Lung (tissue), 12 donors: ENCODE data around the gene MRPS12. TPM values are rescaled to one million over a fixed set of nuclear protein-coding genes. Genes with fewer than 3 reads are reported as not detected.

Source experiments
- ATAC-seq: fragments of 200-7000 bp; cut with Tn5 transposase; one replicate; pipeline ENCODE4 v1.9.1; 2020; ENCODE audit warnings: moderate number of reproducible peaks; ENCODE audit not compliant: insufficient read depth, low FRiP score
- DNase-seq, 3 donors: peaks; one replicate each; pipeline ENCODE4 v3.0.0-alpha.2; 2013 to 2017
- H3K27ac ChIP-seq, 2 donors: one replicate each; pipeline ENCODE4 v1.5.1; 2013; ENCODE audit warnings: mild to moderate bottlenecking in 2 of 2, moderate library complexity in 2 of 2, control low read depth in 1 of 2, inconsistent platforms in 1 of 2, low read depth in 1 of 2, low read length in 1 of 2
- H3K27me3 ChIP-seq, 3 donors: one replicate each; pipeline ENCODE4 v1.5.1; 2013; ENCODE audit warnings: low read length in 2 of 3; ENCODE audit not compliant: control insufficient read depth in 3 of 3, insufficient read depth in 3 of 3
- H3K36me3 ChIP-seq, 4 donors: one replicate each; pipeline ENCODE4 v1.5.1; 2013; ENCODE audit warnings: low read length in 4 of 4, mild to moderate bottlenecking in 1 of 4, moderate library complexity in 1 of 4; ENCODE audit not compliant: control insufficient read depth in 4 of 4, insufficient read depth in 4 of 4
- H3K4me1 ChIP-seq, 5 donors: one replicate each; pipeline ENCODE4 v1.5.1; 2013; ENCODE audit warnings: low read length in 5 of 5, mild to moderate bottlenecking in 2 of 5, moderate library complexity in 1 of 5; ENCODE audit not compliant: control insufficient read depth in 5 of 5, insufficient read depth in 5 of 5
- H3K4me3 ChIP-seq: one replicate; pipeline ENCODE4 v1.5.1; 2013; ENCODE audit warnings: mild to moderate bottlenecking, control low read depth, moderate library complexity
- H3K9ac ChIP-seq, 2 donors: one replicate each; pipeline ENCODE4 v1.5.1; 2013; ENCODE audit warnings: low read length in 2 of 2, control low read depth in 1 of 2; ENCODE audit not compliant: insufficient read depth in 1 of 2
- H3K9me3 ChIP-seq, 4 donors: one replicate each; pipeline ENCODE4 v1.5.1; 2013; ENCODE audit warnings: low read length in 3 of 4, mild to moderate bottlenecking in 1 of 4, moderate library complexity in 1 of 4; ENCODE audit not compliant: control insufficient read depth in 4 of 4, insufficient read depth in 3 of 4
- WGBS, 2 donors: extraction: QIAGEN DNeasy Blood & Tissue Kit; methylation state at CpG; one replicate each; pipeline ENCODE4 v1.1.7; 2013; 5-methylcytosine and 5-hydroxymethylcytosine counted together
- polyA plus RNA-seq, 2 donors: library from polyadenylated mRNA; stranded (reverse); fragments of 200-250 nt; gene quantifications; one replicate each; pipeline ENCODE4 v1.2.1, GENCODE V29; 2013
- total RNA-seq, 2 donors: library from RNA; depleted of rRNA in 1 of 2; stranded (reverse); fragments of >200 nt in 1 of 2; gene quantifications; one replicate each; pipeline ENCODE4 v1.2.1, GENCODE V29; 2014 to 2021
- TF ChIP-seq, protein P1 (sequence below): IDR thresholded peaks from 2 replicates; pipeline ENCODE4 v1.5.1; 2012; ENCODE audit warnings: mild to moderate bottlenecking; ENCODE audit errors: control extremely low read depth, extremely low read depth
- donor health status: control.
- donor health status: control.
- donor health status: Bipolar disorder and iron deficiency.
- donor health status: healthy.
- donor health status: DM: yes; HTN: yes; CAD: no.

MRPS12 gene
- total and polyA plus RNA-seq, 4 donors, result 10.7 to 63.5 (median 36.8) TPM

DNA sequence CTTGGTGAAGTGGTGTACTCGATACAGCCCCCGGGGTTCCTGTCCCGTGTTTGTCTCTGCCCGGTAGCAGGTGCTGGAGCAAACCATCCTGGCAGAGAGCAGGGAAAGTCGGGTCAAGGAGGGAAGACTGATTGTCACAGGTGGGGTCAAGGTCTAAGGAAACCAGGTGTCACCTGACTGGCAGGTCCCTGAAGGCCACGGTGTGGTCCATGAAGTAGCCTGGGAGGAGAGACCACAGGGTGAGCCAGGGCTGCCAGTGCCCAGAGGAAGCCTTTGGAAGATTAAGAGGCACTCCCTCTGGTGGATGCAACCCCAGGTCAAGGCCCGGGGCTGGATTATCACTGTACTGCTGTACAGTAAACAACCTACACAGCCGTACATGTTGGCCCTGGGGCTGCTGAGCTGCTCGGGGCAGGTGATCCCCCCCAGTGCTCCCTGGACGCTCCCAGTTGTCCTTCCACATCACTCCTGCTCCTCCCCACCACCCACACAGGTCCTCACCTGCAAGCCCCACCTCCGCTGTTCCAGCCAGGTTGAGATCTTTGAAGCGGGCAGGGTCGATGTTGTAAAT lies 12.7 kb upstream of the MRPS12 start:
- Histone ChIP-seq H3K9me3 (no peaks in the 10 kb centered on the region), H3K36me3 (peaks cover 0 to 7% (median 5%) of the 10 kb centered on the region in 4 donors), H3K27ac (no peak overlapping the region), H3K27me3 (no peaks in the 10 kb centered on the region), H3K9ac (no peak overlapping the region), H3K4me1 (no peaks in the 10 kb centered on the region), H3K4me3 (no peak overlapping the region)
- TF ChIP-seq, protein P1, sequence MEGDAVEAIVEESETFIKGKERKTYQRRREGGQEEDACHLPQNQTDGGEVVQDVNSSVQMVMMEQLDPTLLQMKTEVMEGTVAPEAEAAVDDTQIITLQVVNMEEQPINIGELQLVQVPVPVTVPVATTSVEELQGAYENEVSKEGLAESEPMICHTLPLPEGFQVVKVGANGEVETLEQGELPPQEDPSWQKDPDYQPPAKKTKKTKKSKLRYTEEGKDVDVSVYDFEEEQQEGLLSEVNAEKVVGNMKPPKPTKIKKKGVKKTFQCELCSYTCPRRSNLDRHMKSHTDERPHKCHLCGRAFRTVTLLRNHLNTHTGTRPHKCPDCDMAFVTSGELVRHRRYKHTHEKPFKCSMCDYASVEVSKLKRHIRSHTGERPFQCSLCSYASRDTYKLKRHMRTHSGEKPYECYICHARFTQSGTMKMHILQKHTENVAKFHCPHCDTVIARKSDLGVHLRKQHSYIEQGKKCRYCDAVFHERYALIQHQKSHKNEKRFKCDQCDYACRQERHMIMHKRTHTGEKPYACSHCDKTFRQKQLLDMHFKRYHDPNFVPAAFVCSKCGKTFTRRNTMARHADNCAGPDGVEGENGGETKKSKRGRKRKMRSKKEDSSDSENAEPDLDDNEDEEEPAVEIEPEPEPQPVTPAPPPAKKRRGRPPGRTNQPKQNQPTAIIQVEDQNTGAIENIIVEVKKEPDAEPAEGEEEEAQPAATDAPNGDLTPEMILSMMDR, result no peak
- WGBS, 2 donors, result 82 to 90% methylated on average over 13 of the region's 13 CpGs
- DNase-seq, result no peak
- no peak for ATAC-seq

DNA sequence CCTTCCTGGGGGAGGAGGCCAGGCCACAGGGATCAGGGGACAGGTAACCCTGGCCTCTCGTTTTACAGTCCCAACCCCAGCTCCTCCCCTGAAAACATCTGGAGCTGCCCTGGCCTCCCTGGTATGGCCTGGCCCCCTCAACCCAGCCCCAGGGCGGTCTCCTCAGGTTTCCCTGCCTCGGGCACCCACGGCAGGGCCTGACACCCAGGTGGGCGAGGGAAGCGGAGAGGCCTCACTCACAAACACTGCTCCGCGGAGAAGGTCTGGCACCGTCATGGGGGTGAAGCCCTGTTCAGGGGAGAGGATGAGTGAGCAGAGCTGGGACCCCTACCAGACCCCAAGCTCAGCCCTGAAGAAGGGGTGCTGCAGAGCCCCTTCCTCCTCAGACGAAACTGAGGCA lies 12.2 kb upstream of the MRPS12 start:
- DNase-seq (no peak), ATAC-seq (no peak)
- H3K9me3 ChIP-seq, result no peaks in the 10 kb centered on the region
- no peak overlapping the region for H3K27ac ChIP-seq
- H3K4me1 ChIP-seq, result no peaks in the 10 kb centered on the region
- no peak overlapping the region for H3K9ac ChIP-seq
- H3K27me3 ChIP-seq, result no peaks in the 10 kb centered on the region
- 92 to 94% methylated on average over 10 of the region's 10 CpGs for WGBS, 2 donors
- peaks cover 0 to 7% (median 5%) of the 10 kb centered on the region in 4 donors for H3K36me3 ChIP-seq
- no peak overlapping the region for H3K4me3 ChIP-seq
- TF ChIP-seq, protein P1, result no peak

DNA sequence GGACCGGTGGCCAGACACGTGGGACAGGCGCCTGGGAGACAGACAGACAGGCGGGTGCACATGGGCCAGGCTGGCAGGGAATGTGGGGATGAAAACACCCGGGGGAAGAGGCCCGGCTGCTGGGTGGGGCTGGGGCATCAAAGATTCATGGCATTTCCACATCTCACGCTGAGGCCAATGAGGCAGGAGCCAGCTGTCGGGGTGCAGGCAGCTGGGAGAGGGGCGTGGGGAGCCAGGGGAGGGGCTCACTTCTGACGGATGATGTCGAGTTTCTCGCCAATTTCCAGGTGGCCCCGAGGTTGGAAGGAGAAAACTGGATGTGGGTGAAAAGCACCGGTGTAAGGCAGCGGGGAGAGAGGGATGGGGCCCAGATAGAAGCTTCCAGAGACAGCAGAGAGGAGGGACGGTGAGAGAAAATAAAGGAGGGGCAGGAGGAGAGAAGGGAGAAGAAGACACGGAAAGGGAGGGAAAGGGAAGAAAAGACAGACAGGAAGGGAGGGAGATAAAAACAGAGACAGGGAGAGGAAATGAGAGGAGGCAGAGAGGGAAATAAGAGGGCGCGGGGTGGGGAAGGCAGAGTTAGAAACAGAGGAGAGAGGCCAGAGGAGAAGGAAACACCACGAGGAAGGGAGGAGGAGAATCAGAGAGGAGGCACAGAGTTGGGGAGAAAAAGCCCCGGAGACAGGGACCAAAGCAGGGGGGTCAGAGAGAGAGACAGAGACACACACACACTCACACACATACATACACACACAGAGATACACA lies 10.7 kb upstream of the MRPS12 start:
- no peaks in the 10 kb centered on the region for H3K27me3 ChIP-seq
- ATAC-seq, result no peak
- H3K27ac ChIP-seq, result no peak overlapping the region
- no peak overlapping the region for H3K9ac ChIP-seq
- H3K4me1 ChIP-seq, result no peaks in the 10 kb centered on the region
- TF ChIP-seq, protein P1, result no peak
- H3K9me3 ChIP-seq, result no peaks in the 10 kb centered on the region
- DNase-seq, result no peak
- peaks cover 8 to 18% (median 12%) of the 10 kb centered on the region in 4 donors for H3K36me3 ChIP-seq
- H3K4me3 ChIP-seq, result no peak overlapping the region
- WGBS, 2 donors, result 69 to 72% methylated on average over 21 of the region's 21 CpGs
